ENCODE data around the gene OBI1. TPM values are rescaled to one million over a fixed set of nuclear protein-coding genes. Genes with fewer than 3 reads are reported as not detected.

Gene OBI1
- total RNA-seq, 1 donor from 2014 or later: 16.5 TPM

DNA sequence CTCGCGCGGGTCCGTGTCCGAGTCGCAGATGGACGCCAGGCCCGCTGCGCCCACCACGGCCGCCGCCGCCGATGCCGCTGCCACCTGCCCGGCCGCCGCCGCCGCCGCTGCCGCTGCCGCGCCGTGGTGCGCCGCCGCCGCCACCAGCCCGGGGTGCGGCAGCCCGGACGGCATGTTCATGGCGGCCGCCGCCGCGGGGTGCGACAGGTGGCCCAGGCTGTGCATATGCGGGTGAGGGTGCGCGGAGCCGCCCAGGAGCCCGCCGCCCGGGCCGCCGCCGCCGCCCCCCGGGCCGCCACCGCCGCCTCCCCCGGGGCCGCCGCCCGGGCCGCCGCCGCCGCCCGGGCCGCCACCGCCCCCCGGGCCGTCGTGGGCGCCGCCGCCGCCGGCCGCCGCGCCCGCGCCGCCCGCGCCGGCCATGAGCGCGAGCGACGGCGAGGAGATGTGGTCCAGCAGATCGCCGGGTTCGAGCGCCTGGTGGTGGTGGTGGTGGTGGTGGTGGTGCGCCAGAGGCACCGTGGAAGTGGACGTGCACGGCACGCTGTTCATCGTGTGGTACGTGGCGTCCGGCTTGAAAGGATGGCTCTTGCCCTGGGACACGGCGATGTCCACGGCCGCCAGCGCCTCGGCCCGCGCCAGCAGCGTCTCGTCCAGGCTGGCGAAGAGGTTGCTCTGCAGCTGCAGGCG, 56.9 kb downstream of the OBI1 start:
- H3K4me3 Mint-ChIP-seq: peak overlapping the region; percentile 58
- no peak for DNase-seq (ENCODE audit: low spot score in 2 of 2, unreplicated experiment in 2 of 2)
- H3K27me3 Mint-ChIP-seq (ENCODE audit: low read depth): peaks cover 94% of the 10 kb centered on the region
- no peak overlapping the region for H3K27ac Mint-ChIP-seq
- peaks cover 12% of the 10 kb centered on the region for H3K4me1 Mint-ChIP-seq
- TF ChIP-seq, protein P1, sequence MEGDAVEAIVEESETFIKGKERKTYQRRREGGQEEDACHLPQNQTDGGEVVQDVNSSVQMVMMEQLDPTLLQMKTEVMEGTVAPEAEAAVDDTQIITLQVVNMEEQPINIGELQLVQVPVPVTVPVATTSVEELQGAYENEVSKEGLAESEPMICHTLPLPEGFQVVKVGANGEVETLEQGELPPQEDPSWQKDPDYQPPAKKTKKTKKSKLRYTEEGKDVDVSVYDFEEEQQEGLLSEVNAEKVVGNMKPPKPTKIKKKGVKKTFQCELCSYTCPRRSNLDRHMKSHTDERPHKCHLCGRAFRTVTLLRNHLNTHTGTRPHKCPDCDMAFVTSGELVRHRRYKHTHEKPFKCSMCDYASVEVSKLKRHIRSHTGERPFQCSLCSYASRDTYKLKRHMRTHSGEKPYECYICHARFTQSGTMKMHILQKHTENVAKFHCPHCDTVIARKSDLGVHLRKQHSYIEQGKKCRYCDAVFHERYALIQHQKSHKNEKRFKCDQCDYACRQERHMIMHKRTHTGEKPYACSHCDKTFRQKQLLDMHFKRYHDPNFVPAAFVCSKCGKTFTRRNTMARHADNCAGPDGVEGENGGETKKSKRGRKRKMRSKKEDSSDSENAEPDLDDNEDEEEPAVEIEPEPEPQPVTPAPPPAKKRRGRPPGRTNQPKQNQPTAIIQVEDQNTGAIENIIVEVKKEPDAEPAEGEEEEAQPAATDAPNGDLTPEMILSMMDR (IDR thresholded peaks at IDR 0.05; ENCODE audit: unreplicated experiment): no peak
- no peaks in the 10 kb centered on the region for H3K36me3 Mint-ChIP-seq
- no peaks in the 10 kb centered on the region for H3K9me3 Mint-ChIP-seq

GRCh38 chr13:78601124-78601873, 57.7 kb downstream of the OBI1 start:
- TF ChIP-seq, protein P1 (IDR thresholded peaks at IDR 0.05; ENCODE audit: unreplicated experiment): no peak
- peaks cover 12% of the 10 kb centered on the region for H3K4me1 Mint-ChIP-seq
- no peaks in the 10 kb centered on the region for H3K36me3 Mint-ChIP-seq
- no peak overlapping the region for H3K27ac Mint-ChIP-seq
- peak overlapping the region; percentile 30 for H3K4me3 Mint-ChIP-seq
- no peaks in the 10 kb centered on the region for H3K9me3 Mint-ChIP-seq
- no peak for DNase-seq (ENCODE audit: low spot score in 2 of 2, unreplicated experiment in 2 of 2)
- peaks cover 94% of the 10 kb centered on the region for H3K27me3 Mint-ChIP-seq (ENCODE audit: low read depth)

DNA sequence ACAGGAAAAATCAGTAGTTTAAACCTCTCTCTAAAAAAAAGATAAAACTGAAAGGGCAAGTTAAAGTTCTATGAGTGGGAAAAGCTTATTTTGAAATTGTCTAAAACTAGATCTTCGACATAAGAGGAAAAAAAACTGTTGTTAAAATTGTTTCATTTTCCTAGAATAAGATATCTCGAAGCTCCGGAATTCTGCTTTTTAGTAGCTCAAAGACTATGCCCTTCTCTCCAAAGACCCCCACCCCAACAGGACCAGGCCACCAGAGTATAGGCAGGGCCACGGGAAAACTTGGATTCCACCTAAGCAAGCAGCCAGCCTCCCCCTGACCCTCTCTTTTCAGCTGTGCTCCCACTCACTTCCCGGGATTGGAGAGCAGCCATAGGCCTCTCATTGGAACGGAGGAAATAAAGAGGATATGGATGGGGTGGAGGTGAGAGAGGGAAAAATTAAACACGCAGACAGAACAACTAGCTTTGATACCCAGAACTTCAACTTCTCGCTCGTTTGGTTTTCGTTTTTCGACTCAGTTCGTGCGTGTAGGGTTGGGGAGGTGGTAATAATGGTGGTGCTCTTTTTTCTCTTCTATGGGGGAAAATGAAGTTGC, 58.6 kb downstream of the OBI1 start:
- DNase-seq (ENCODE audit: low spot score in 2 of 2, unreplicated experiment in 2 of 2): no peak
- Mint-ChIP-seq H3K27me3 (ENCODE audit: low read depth) (peaks cover 94% of the 10 kb centered on the region), H3K27ac (no peak overlapping the region), H3K9me3 (no peaks in the 10 kb centered on the region), H3K36me3 (no peaks in the 10 kb centered on the region), H3K4me3 (no peak overlapping the region), H3K4me1 (peaks cover 12% of the 10 kb centered on the region)
- TF ChIP-seq, protein P1 (IDR thresholded peaks at IDR 0.05; ENCODE audit: unreplicated experiment): no peak

DNA sequence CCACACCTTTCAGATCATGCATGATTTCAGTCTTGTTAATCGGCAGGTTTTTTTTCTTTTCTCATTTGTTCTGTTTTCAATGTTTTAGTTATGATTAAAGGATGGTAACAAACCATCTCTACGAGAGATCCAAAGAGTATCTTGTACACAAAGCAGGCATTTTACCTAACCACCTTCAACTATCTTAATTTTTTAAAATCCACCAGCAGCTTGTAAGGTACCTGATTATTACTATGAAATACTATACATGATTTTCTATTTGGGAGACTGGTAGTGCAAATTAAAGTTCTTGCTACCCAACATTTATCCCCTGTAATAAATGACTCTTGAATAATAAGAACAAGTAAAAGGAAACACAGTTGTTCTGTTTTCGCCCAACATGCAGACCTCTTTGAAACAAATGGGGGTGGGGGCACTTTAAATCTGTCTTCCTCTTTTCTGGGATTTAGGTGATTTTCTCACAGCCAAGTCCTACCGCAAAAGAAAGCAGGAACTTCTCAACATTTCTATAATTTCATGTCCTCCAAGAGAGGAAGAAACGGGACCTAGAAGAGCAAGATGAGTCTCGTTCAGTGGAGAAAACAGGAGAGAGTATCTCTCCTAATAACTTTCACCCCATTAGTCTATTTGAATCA, 59.2 kb downstream of the OBI1 start:
- Mint-ChIP-seq H3K9me3 (no peaks in the 10 kb centered on the region), H3K27ac (no peak overlapping the region), H3K4me3 (no peak overlapping the region), H3K36me3 (no peaks in the 10 kb centered on the region), H3K27me3 (ENCODE audit: low read depth) (peaks cover 94% of the 10 kb centered on the region), H3K4me1 (peaks cover 12% of the 10 kb centered on the region)
- TF ChIP-seq, protein P1 (IDR thresholded peaks at IDR 0.05; ENCODE audit: unreplicated experiment): no peak
- no peak for DNase-seq (ENCODE audit: low spot score in 2 of 2, unreplicated experiment in 2 of 2)

DNA sequence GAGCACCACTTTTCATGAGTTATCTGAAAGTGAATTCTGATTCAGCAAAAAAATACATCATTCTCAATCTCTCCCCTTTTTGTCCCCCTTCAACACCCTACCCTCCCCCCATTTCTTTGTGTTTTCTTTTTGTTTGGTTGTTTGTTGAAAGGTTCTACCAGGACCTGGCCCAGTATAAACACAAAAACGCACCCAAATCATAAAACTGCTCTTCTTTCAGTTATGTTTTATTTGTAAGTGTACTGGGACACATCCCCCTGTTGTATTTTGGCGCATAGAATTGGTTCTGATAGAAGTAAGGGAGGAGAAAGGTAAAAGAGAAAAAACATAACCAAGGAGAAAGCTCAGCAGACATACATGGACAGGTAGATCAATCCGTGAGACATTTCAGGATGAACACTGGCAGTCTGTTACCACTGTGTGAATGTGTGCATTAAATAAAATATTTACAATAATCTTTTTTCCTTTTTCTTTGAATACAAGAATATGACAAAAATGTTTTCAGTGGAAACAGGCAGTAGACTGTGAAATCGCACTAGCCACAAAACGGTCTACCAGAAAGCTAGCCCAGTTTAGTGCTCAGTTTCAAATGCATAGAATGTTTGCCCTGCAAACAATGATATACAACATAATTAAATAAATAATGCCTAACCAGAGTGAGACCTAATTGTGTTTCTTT, 59.9 kb downstream of the OBI1 start:
- H3K27me3 Mint-ChIP-seq (ENCODE audit: low read depth): peaks cover 94% of the 10 kb centered on the region
- DNase-seq (ENCODE audit: low spot score in 2 of 2, unreplicated experiment in 2 of 2): no peak
- H3K9me3 Mint-ChIP-seq: no peaks in the 10 kb centered on the region
- H3K27ac Mint-ChIP-seq: no peak overlapping the region
- TF ChIP-seq, protein P1 (IDR thresholded peaks at IDR 0.05; ENCODE audit: unreplicated experiment): no peak
- no peaks in the 10 kb centered on the region for H3K36me3 Mint-ChIP-seq
- peaks cover 12% of the 10 kb centered on the region for H3K4me1 Mint-ChIP-seq
- no peak overlapping the region for H3K4me3 Mint-ChIP-seq
